HepG2 (cell line): Measurements from ENCODE around the gene ESF1. TPM values are rescaled to one million over a fixed set of nuclear protein-coding genes. Genes with fewer than 3 reads are reported as not detected.

Source experiments
- CREB1 ChIP-seq, 2 experiments: fragments of 450-650 bp in 1 of 2; IDR thresholded peaks; 2 replicates each; pipeline ENCODE4 v1.6.1; 2016 to 2017; ENCODE audit warnings: control low read depth in 1 of 2, mild to moderate bottlenecking in 1 of 2, missing compliant biosample characterization in 1 of 2, missing genetic modification characterization in 1 of 2
- DMTF1 ChIP-seq: sonication (generic); formaldehyde crosslinking; IDR thresholded peaks from 2 replicates; pipeline ENCODE4 v1.4.0; 2020; ENCODE audit warnings: mild to moderate bottlenecking, missing genetic modification reagents
- JUND ChIP-seq: sonication (generic); formaldehyde crosslinking; IDR thresholded peaks from 2 replicates; pipeline ENCODE4 v1.8.0; 2022; ENCODE audit warnings: mild to moderate bottlenecking, missing genetic modification reagents
- MXD1 ChIP-seq: sonication (generic); formaldehyde crosslinking; IDR thresholded peaks from 2 replicates; pipeline ENCODE4 v1.4.0; 2020; ENCODE audit warnings: mild to moderate bottlenecking, missing genetic modification reagents
- PRDM4 ChIP-seq: sonication (generic); formaldehyde crosslinking; IDR thresholded peaks from 2 replicates; pipeline ENCODE4 v1.9.0; 2021; ENCODE audit warnings: missing genetic modification reagents, borderline replicate concordance
- TRAFD1 ChIP-seq: sonication (generic); formaldehyde crosslinking; IDR thresholded peaks from 2 replicates; pipeline ENCODE4 v1.5.1; 2020; ENCODE audit warnings: missing genetic modification reagents, mild to moderate bottlenecking, borderline replicate concordance
- TRIM24 ChIP-seq: sonication (generic); formaldehyde crosslinking; IDR thresholded peaks from 2 replicates; pipeline ENCODE4 v1.8.0; 2022; ENCODE audit warnings: mild to moderate bottlenecking, missing genetic modification reagents
- YY1 ChIP-seq: IDR thresholded peaks from 2 replicates; pipeline ENCODE4 v1.6.1; 2011; ENCODE audit warnings: low read length, low read depth, moderate library complexity, mild to moderate bottlenecking; ENCODE audit not compliant: insufficient read depth, insufficient replicate concordance
- ZBTB43 ChIP-seq: sonication (generic); formaldehyde crosslinking; conservative IDR thresholded peaks from 2 replicates; pipeline ENCODE4 v1.4.0; 2020; ENCODE audit warnings: missing genetic modification reagents
- ZBTB46 ChIP-seq: sonication (generic); formaldehyde crosslinking; IDR thresholded peaks from 2 replicates; pipeline ENCODE4 v1.4.0; 2020; ENCODE audit warnings: mild to moderate bottlenecking, missing genetic modification reagents, borderline replicate concordance
- ZBTB7B ChIP-seq: sonication (generic); formaldehyde crosslinking; IDR thresholded peaks from 2 replicates; pipeline ENCODE4 v1.4.0; 2020; ENCODE audit warnings: missing genetic modification reagents
- ZNF337 ChIP-seq: sonication (generic); formaldehyde crosslinking; IDR thresholded peaks from 2 replicates; pipeline ENCODE4 v1.5.1; 2020; ENCODE audit warnings: missing genetic modification reagents, low read depth, mild to moderate bottlenecking, borderline replicate concordance
- ZNF382 ChIP-seq: sonication (generic); formaldehyde crosslinking; IDR thresholded peaks from 2 replicates; pipeline ENCODE4 v1.5.0; 2020; ENCODE audit warnings: missing genetic modification reagents, mild to moderate bottlenecking, borderline replicate concordance
- ZNF597 ChIP-seq: sonication (generic); formaldehyde crosslinking; IDR thresholded peaks from 2 replicates; pipeline ENCODE4 v1.5.0; 2020; ENCODE audit warnings: missing genetic modification reagents
- ZSCAN31 ChIP-seq: sonication (generic); formaldehyde crosslinking; IDR thresholded peaks from 2 replicates; pipeline ENCODE4 v1.5.0; 2020; ENCODE audit warnings: low read depth, mild to moderate bottlenecking, missing genetic modification reagents
- polyA plus RNA-seq, 8 experiments: library from polyadenylated mRNA; depleted of rRNA in 3 of 8; stranded (reverse) in 7 of 8; unstranded in 1 of 8; fragments of >200 nt; fragmentation: Illumina TruSeq in 4 of 8; extraction: Trizol in 4 of 8; gene quantifications; 2 replicates each; pipeline versions ENCODE4 v1.2.1 to v1.2.3, GENCODE V29; 2011 to 2016; ENCODE audit warnings: low read depth in 4 of 8, missing spikeins in 1 of 8, mixed read lengths in 1 of 8; ENCODE audit not compliant: insufficient read depth in 1 of 8
- total RNA-seq, 5 experiments: library from RNA; depleted of rRNA; stranded (reverse); fragments of >200 nt; fragmentation: Illumina TruSeq; extraction: Trizol; gene quantifications; 2 replicates each; pipeline ENCODE4 v1.2.3, GENCODE V29; 2016; ENCODE audit warnings: low read depth in 1 of 5

Gene ESF1
- total and polyA plus RNA-seq, 2 of the 13 experiments (the other 11 are each of a cell fraction or from before 2014, with no cell fraction given): 7.3 to 66.9 TPM

GRCh38 chr20:13784893-13785715 lies at the start of gene ESF1, which contains the start of gene NDUFAF5 (continued):
- peak; percentile 93 for TF ChIP-seq ZBTB7B (CRISPR knock-in tag)
- no peak for TF ChIP-seq TRAFD1 (CRISPR knock-in tag)
- TF ChIP-seq ZBTB43 (CRISPR knock-in tag): peak; percentile 89; the same call in 1 of the 2 replicates
- 0 out of 2 replicates have a peak, but pooled peaks have one; percentile 91 for TF ChIP-seq ZSCAN31 (CRISPR knock-in tag)
- TF ChIP-seq CREB1 (IDR thresholded peaks at IDR 0.05): peak; percentile 89
- TF ChIP-seq CREB1 (CRISPR knock-in tag; IDR thresholded peaks at IDR 0.05): peak; percentile 83
- TF ChIP-seq ZNF382 (CRISPR knock-in tag): no peak
- peak; percentile 81 for TF ChIP-seq YY1
- TF ChIP-seq ZNF337: no peak
- TF ChIP-seq ZBTB46 (CRISPR knock-in tag): peak; percentile 90
- TF ChIP-seq MXD1 (CRISPR knock-in tag): peak; percentile 97
- no peak for TF ChIP-seq TRIM24 (CRISPR knock-in tag)
- peak; percentile 93; the same call in 1 of the 2 replicates for TF ChIP-seq ZNF597 (CRISPR knock-in tag)
- TF ChIP-seq DMTF1: 0 out of 2 replicates have a peak, but pooled peaks have one; percentile 57
- peak; percentile 74; the same call in 1 of the 2 replicates for TF ChIP-seq PRDM4 (CRISPR knock-in tag)
- peak; percentile 82 for TF ChIP-seq JUND (CRISPR knock-in tag)
